HG02885 (cell line): ENCODE data around the gene INPP5A.

Source experiments
- ATAC-seq: cut with Tn5 transposase; IDR thresholded peaks from one replicate; pipeline ENCODE4 v1.9.1; 2021; ENCODE audit warnings: mild to moderate bottlenecking; ENCODE audit not compliant: unreplicated experiment, poor library complexity

INPP5A gene

GRCh38 chr10:132606536-132607316 is 69.1 kb downstream of the INPP5A start:
- no peak for ATAC-seq

GRCh38 chr10:132607491-132607890 is 69.9 kb downstream of the INPP5A start:
- no peak for ATAC-seq

GRCh38 chr10:132607961-132608495 is 70.4 kb downstream of the INPP5A start:
- no peak for ATAC-seq

- no peak for ATAC-seq
Measured at GRCh38 chr10:132608511-132609195, 71.1 kb downstream of the INPP5A start.

- no peak for ATAC-seq
Measured at GRCh38 chr10:132609211-132609610, 71.6 kb downstream of the INPP5A start.

GRCh38 chr10:132610071-132610701 is 72.6 kb downstream of the INPP5A start:
- no peak for ATAC-seq

GRCh38 chr10:132611026-132611910 is 73.7 kb downstream of the INPP5A start:
- no peak for ATAC-seq

- ATAC-seq = no peak
Measured at GRCh38 chr10:132611986-132612385, 74.4 kb downstream of the INPP5A start.

GRCh38 chr10:132612571-132613504 is 75.3 kb downstream of the INPP5A start:
- no peak for ATAC-seq

GRCh38 chr10:132613566-132614348 is 76.2 kb downstream of the INPP5A start:
- no peak for ATAC-seq

GRCh38 chr10:132614431-132615340 is 77.1 kb downstream of the INPP5A start:
- ATAC-seq = no peak

GRCh38 chr10:132615341-132616169 is 78.0 kb downstream of the INPP5A start:
- ATAC-seq = no peak

- no peak for ATAC-seq
Measured at GRCh38 chr10:132616170-132616995, 78.8 kb downstream of the INPP5A start.

GRCh38 chr10:132616996-132617736 is 79.6 kb downstream of the INPP5A start:
- ATAC-seq = no peak

GRCh38 chr10:132617737-132618052 is 80.1 kb downstream of the INPP5A start:
- ATAC-seq = no peak
